ENCODE data around the gene ST7. TPM values are rescaled to one million over a fixed set of nuclear protein-coding genes. Genes with fewer than 3 reads are reported as not detected.

ST7 gene
- total RNA-seq, 3 donors from 2014 or later (not counting 1 experiment from before 2014, with no cell fraction given), result 9.8 to 15.7 (median 12.9) TPM

DNA sequence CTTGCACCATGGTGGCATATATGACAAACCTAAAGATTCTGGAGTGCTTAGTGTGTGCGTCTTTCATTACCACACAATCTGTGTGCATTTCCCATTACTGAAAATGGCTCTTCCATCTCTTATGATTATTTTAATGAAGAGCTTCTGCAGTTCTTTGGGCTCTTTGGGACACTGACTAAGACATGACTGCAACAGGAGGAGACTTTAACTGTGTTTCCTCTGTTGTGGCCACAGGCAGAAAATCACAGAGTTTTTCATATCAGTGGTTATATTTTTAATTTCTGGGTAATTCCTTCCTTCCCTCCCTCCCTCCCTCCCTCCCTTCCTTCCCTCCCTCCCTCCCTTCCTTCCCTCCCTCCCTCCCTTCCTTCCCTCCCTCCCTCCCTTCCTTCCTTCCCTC is 311.4 kb downstream of the ST7 start:
- intact Hi-C loops (cut with micrococcal nuclease), result no loop called here
- Histone ChIP-seq H3K27ac (ENCODE audit: low read length) (no peak overlapping the region), H3K4me1 (ENCODE audit: control insufficient read depth, insufficient read depth, low read length) (no peaks in the 10 kb centered on the region), H3K27me3 (ENCODE audit: control insufficient read depth, insufficient read depth, low read length) (no peaks in the 10 kb centered on the region), H3K9me3 (ENCODE audit: control insufficient read depth, insufficient read depth, low read length) (no peaks in the 10 kb centered on the region), H3K4me3 (ENCODE audit: low read length) (no peak overlapping the region), H3K36me3 (ENCODE audit: control insufficient read depth, insufficient read depth, low read length) (no peaks in the 10 kb centered on the region)
- H3K4me3 Mint-ChIP-seq, result no peak overlapping the region
- H3K4me1 Mint-ChIP-seq, result no peaks in the 10 kb centered on the region
- no peaks in the 10 kb centered on the region for H3K9me3 Mint-ChIP-seq
- 57% methylated on average over 1 of the region's 1 CpG for WGBS (ENCODE audit: insufficient coverage)
- DNase-seq, result no peak
- no peaks in the 10 kb centered on the region for H3K36me3 Mint-ChIP-seq
- TF ChIP-seq, protein P1, sequence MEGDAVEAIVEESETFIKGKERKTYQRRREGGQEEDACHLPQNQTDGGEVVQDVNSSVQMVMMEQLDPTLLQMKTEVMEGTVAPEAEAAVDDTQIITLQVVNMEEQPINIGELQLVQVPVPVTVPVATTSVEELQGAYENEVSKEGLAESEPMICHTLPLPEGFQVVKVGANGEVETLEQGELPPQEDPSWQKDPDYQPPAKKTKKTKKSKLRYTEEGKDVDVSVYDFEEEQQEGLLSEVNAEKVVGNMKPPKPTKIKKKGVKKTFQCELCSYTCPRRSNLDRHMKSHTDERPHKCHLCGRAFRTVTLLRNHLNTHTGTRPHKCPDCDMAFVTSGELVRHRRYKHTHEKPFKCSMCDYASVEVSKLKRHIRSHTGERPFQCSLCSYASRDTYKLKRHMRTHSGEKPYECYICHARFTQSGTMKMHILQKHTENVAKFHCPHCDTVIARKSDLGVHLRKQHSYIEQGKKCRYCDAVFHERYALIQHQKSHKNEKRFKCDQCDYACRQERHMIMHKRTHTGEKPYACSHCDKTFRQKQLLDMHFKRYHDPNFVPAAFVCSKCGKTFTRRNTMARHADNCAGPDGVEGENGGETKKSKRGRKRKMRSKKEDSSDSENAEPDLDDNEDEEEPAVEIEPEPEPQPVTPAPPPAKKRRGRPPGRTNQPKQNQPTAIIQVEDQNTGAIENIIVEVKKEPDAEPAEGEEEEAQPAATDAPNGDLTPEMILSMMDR (IDR thresholded peaks at IDR 0.05), result no peak
- H3K27ac Mint-ChIP-seq, result no peak overlapping the region
- no peak for ATAC-seq
- no peaks in the 10 kb centered on the region for H3K27me3 Mint-ChIP-seq (ENCODE audit: low read depth in 2 of 2)

DNA sequence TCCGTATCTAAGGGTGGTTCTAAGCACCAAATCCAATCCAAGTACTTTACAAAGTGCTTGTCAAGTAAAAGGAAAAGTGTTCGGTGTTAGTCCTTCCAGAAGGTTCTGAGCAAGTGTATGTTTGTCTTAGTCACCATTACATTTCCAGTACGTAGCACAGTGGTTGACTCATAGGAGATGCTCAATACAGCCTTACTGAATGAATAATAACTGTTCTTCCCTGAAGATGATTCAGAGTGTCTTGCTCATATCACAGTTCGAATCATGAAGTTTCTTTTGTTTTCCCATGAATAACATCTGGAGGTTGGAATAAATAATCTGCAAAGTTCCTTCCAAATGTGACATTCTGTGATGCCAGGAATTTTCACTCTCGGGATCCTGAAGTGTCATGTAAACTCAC is 316.1 kb downstream of the ST7 start:
- Mint-ChIP-seq H3K36me3 (no peaks in the 10 kb centered on the region), H3K27me3 (ENCODE audit: low read depth in 2 of 2) (peaks cover 0 to 7% of the 10 kb centered on the region in 2 donors), H3K9me3 (no peaks in the 10 kb centered on the region), H3K27ac (no peak overlapping the region), H3K4me1 (no peaks in the 10 kb centered on the region), H3K4me3 (no peak overlapping the region)
- Histone ChIP-seq H3K9me3 (ENCODE audit: control insufficient read depth, insufficient read depth, low read length) (no peaks in the 10 kb centered on the region), H3K27me3 (ENCODE audit: control insufficient read depth, insufficient read depth, low read length) (no peaks in the 10 kb centered on the region), H3K27ac (ENCODE audit: low read length) (no peak overlapping the region), H3K4me1 (ENCODE audit: control insufficient read depth, insufficient read depth, low read length) (no peaks in the 10 kb centered on the region), H3K4me3 (ENCODE audit: low read length) (no peak overlapping the region), H3K36me3 (ENCODE audit: control insufficient read depth, insufficient read depth, low read length) (no peaks in the 10 kb centered on the region)
- DNase-seq, result no peak
- intact Hi-C loops (cut with micrococcal nuclease), result no loop called here
- no peak for ATAC-seq
- TF ChIP-seq, protein P1 (IDR thresholded peaks at IDR 0.05), result no peak
- 89% methylated on average over 5 of the region's 5 CpGs for WGBS (ENCODE audit: insufficient coverage)

DNA sequence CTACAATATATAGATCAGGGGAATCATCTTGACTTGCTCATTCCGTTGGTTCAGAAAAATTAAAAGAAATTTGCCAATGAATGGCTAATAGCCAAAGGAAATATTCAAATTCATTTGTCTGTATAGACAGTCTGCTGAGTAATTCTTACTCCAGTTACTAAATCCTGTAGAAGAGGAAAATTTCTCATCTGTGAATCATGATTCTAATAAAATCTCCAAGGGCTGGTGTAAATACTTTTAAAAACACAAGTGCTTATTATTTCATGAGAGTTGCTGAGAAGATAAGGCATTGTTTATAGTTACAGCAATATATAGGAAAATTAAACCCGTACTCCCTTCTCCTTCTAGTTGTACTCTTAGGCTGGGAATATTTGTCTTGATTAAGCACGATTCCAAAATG is 316.6 kb downstream of the ST7 start:
- Histone ChIP-seq H3K36me3 (ENCODE audit: control insufficient read depth, insufficient read depth, low read length) (no peaks in the 10 kb centered on the region), H3K4me3 (ENCODE audit: low read length) (no peak overlapping the region), H3K4me1 (ENCODE audit: control insufficient read depth, insufficient read depth, low read length) (no peaks in the 10 kb centered on the region), H3K27me3 (ENCODE audit: control insufficient read depth, insufficient read depth, low read length) (no peaks in the 10 kb centered on the region), H3K9me3 (ENCODE audit: control insufficient read depth, insufficient read depth, low read length) (no peaks in the 10 kb centered on the region), H3K27ac (ENCODE audit: low read length) (no peak overlapping the region)
- H3K27ac Mint-ChIP-seq, result no peak overlapping the region
- no peaks in the 10 kb centered on the region for H3K36me3 Mint-ChIP-seq
- intact Hi-C loops (cut with micrococcal nuclease), result no loop called here
- TF ChIP-seq, protein P1 (IDR thresholded peaks at IDR 0.05), result no peak
- peaks cover 0 to 7% of the 10 kb centered on the region in 2 donors for H3K27me3 Mint-ChIP-seq (ENCODE audit: low read depth in 2 of 2)
- DNase-seq, result no peak
- no peak for ATAC-seq
- no peaks in the 10 kb centered on the region for H3K4me1 Mint-ChIP-seq
- 57% methylated on average over 1 of the region's 3 CpGs for WGBS (ENCODE audit: insufficient coverage)
- no peaks in the 10 kb centered on the region for H3K9me3 Mint-ChIP-seq
- no peak overlapping the region for H3K4me3 Mint-ChIP-seq

DNA sequence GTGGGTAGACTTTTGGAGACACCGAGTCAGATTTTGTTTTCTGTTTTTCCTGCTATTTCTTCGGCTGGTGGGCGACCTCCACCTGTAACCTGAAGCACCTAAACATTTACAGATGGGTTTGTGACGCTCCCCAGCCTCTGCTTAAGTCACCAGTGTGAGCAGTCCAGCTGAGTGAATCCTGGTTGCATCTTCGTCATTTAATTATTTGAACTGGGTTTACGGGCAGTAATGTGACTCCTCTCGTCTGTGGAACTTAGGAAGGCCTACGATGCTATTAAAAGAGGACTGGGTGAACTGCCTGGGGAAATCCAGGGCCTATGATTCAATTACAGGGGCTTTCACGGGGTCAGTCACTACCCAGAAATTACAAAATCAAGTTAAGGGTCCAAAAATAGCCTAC is 317.1 kb downstream of the ST7 start:
- no peak overlapping the region for H3K4me3 Mint-ChIP-seq
- H3K4me1 Mint-ChIP-seq, result no peaks in the 10 kb centered on the region
- H3K27ac Mint-ChIP-seq, result no peak overlapping the region
- H3K4me3 ChIP-seq (ENCODE audit: low read length), result no peak overlapping the region
- TF ChIP-seq, protein P1 (IDR thresholded peaks at IDR 0.05), result no peak
- no peak for ATAC-seq
- no peak for DNase-seq
- H3K27me3 ChIP-seq (ENCODE audit: control insufficient read depth, insufficient read depth, low read length), result no peaks in the 10 kb centered on the region
- H3K4me1 ChIP-seq (ENCODE audit: control insufficient read depth, insufficient read depth, low read length), result no peaks in the 10 kb centered on the region
- no peak overlapping the region for H3K27ac ChIP-seq (ENCODE audit: low read length)
- H3K9me3 ChIP-seq (ENCODE audit: control insufficient read depth, insufficient read depth, low read length), result no peaks in the 10 kb centered on the region
- H3K9me3 Mint-ChIP-seq, result no peaks in the 10 kb centered on the region
- no peaks in the 10 kb centered on the region for H3K36me3 Mint-ChIP-seq
- H3K27me3 Mint-ChIP-seq (ENCODE audit: low read depth in 2 of 2), result peaks cover 0 to 7% of the 10 kb centered on the region in 2 donors
- H3K36me3 ChIP-seq (ENCODE audit: control insufficient read depth, insufficient read depth, low read length), result no peaks in the 10 kb centered on the region
- 75% methylated on average over 9 of the region's 9 CpGs for WGBS (ENCODE audit: insufficient coverage)
- intact Hi-C loops (cut with micrococcal nuclease), result no loop called here

Measured in natural killer cell (primary cell).